NCI-H510A treated with DMSO at 0.1 percent for 48 hours (cell line): Measurements from ENCODE around the gene BECN2.

ENCODE experiments used
- DNase-seq: peaks from one replicate; lab custom pipeline; 2025; lab: John Stamatoyannopoulos, UW

The BECN2 gene, protein sequence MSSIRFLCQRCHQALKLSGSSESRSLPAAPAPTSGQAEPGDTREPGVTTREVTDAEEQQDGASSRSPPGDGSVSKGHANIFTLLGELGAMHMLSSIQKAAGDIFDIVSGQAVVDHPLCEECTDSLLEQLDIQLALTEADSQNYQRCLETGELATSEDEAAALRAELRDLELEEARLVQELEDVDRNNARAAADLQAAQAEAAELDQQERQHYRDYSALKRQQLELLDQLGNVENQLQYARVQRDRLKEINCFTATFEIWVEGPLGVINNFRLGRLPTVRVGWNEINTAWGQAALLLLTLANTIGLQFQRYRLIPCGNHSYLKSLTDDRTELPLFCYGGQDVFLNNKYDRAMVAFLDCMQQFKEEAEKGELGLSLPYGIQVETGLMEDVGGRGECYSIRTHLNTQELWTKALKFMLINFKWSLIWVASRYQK

DNA sequence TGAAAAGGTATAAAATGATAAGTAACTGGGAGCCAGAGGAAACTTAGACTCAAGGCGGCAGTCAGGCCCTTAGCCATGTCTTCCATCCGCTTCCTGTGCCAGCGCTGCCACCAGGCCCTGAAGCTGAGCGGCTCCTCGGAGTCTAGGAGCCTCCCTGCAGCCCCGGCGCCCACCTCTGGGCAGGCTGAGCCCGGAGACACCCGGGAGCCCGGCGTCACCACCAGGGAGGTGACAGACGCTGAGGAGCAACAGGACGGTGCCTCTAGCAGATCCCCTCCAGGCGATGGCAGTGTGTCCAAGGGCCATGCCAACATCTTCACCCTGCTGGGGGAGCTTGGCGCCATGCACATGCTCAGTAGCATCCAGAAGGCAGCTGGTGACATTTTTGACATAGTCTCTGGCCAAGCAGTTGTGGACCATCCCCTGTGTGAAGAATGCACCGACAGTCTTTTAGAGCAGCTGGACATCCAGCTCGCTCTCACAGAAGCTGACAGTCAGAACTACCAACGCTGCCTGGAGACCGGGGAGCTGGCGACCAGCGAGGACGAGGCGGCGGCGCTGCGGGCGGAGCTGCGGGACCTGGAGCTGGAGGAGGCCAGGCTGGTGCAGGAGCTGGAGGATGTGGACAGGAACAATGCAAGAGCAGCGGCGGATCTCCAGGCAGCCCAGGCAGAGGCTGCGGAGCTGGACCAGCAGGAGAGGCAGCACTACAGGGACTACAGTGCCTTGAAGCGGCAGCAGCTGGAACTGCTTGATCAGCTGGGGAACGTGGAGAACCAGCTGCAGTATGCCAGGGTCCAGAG is at the start of gene BECN2:
TSS of gene BECN2 (plus strand) at position 76 of the 803 bp plus-strand sequence. CDS start at position 76, 0 bp downstream.
- peak; percentile 29 for DNase-seq

DNA sequence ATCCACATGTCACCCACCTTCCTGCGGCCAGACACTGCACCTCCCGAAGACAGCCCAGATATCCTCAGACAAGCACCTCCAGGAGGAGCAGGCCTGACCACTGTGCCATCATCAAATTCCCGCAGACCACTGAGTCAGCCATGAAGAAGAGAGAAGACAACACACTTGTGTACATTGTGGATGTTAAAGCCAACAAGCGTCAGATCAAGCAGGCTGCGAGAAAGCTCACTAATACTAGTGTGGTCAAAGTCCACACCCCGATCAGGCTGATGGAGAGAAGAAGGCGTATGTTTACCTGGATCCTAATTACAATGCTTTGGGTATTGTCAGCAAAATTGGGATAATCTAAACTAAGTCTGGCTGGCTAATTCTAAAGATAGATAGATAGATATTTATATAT is 41.4 kb upstream of the BECN2 start:
- DNase-seq = no peak

DNA sequence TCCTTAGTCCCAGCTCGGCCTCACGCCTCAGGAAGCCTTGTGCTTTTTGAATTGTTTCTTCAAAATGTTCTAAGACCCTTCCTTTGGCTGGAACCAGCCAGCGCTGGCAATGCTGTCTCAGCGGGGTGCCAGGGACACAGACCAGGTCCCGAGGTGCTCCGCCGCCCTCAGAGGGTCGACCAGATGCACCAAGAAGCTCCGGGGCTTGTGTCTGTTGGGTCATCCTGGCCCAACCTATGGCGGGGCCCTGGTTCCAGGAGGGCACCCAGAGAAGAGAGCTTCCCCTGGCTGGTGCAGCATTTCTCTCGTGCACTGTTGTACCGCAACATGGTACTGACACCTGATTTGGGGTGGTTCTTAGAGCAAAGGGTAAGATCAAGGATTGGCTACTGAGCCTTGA is 40.1 kb upstream of the BECN2 start:
- DNase-seq = no peak

- DNase-seq = no peak
Observed at GRCh38 chr1:241918879-241919278, 38.7 kb upstream of the BECN2 start.

- DNase-seq = no peak
Observed at GRCh38 chr1:241924080-241924808, 33.3 kb upstream of the BECN2 start.

GRCh38 chr1:241926141-241926540 is 31.4 kb upstream of the BECN2 start:
- DNase-seq = no peak

GRCh38 chr1:241927321-241927720 is 30.2 kb upstream of the BECN2 start:
- DNase-seq = no peak

DNA sequence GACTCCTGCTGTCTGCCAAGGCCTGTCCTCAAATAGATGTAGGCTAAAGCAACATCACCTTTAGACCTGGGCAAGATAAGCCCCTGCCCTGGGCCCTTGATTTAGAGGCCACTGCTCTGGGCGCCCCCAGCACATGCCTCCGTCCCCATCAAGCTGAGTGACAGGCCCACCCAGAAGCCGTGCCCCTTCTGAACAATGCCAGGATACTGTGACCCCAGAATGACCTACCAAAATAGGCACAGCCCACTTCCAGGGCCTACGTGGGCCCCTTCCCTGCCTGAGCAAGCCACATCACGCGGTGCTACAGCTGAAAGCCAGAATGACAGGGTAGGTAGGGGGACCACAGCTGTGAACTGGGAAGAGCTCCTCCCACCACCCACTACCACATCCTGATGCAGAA is 24.7 kb upstream of the BECN2 start:
- DNase-seq = no peak

DNA sequence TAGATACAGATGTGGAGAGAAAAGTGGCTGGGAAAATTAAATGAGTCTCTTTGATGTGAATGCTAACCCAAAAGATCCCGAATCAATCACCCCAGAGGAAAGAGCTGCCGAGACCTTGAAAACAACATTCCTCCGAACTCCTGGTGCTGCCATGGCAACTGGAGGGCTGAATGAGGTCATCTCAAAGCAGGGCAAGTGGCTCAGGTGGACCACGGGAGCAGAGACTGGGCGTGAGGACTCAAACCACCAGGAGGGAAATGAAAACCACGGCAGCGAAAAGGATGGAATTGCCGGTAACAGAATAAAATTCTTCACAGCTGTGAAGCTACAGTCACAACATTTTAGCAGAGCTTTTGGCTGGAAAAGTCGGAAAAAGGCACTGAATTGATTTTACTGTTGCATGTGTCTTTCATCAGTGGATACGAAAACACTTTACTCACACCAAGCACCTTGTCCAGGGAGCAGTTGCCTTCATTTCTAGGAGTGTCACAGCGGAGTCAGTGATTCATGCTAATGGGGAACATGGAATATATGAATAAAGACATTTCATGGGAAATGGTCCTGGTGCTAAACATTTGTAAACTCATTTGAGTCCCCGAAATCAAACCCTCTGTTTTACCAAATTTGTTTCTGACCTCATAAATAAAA is 23.2 kb upstream of the BECN2 start:
- DNase-seq = no peak

GRCh38 chr1:241934866-241935265 is 22.7 kb upstream of the BECN2 start:
- no peak for DNase-seq

DNA sequence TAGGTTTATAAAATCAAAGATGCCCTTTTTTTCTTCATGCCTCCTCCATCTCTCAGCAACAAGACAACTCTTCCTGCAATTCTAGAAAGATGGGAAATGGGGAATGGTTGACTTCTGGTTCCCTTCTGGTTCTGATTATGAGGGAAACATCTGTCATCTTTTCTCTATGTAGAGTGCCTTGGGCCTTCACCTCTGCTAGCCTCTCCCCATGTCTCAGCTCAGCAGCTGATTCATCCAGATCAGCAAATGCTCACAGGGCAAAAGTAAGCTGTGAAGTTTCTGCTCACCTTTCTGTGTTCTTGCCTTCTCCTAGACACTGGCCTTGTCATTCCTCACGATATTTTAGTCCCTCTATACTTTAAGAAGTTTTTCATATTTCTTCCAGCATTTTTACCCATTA is 17.8 kb upstream of the BECN2 start:
- DNase-seq = no peak

DNA sequence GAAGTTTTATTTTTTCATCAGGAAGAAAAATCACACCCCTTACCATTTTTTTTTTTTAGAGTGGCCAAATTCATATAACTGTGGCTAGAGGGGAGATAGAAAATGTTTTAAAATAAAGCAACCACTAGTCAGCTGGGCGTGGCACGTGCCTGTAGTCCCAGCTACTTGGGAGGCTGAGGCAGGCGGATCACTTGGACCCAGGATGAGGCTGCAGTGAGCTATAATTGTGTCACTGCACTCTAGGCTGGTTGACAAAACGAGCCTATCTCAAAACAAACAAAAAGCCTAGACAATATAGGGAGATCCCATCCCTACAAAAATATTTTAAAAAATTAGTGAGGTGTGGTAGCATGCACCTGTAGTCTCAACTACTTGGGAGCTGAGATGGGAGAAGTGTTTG is 14.8 kb upstream of the BECN2 start:
- DNase-seq = no peak

- no peak for DNase-seq
Observed at GRCh38 chr1:241944300-241944699, 13.3 kb upstream of the BECN2 start.

GRCh38 chr1:241947354-241947753 is 10.2 kb upstream of the BECN2 start:
- no peak for DNase-seq

DNA sequence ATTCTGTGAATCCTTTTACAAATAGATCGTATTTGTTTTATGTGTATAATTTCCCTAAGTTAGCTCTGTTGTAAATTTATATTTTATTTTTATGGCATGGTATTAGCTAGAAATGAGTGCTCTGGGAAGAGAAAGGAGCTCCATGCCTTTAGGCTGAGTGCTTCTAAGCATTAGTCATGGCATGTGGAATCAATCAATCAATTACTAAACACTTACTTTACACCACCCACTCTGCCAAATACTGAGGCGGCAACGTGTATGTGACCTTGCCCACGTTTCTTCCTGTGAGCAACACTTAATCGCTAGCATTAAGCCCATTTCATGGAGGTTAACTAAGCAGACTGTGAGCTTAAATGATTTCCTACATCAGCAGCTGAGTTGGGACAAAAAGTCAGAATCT is 7.2 kb upstream of the BECN2 start:
- no peak for DNase-seq

DNA sequence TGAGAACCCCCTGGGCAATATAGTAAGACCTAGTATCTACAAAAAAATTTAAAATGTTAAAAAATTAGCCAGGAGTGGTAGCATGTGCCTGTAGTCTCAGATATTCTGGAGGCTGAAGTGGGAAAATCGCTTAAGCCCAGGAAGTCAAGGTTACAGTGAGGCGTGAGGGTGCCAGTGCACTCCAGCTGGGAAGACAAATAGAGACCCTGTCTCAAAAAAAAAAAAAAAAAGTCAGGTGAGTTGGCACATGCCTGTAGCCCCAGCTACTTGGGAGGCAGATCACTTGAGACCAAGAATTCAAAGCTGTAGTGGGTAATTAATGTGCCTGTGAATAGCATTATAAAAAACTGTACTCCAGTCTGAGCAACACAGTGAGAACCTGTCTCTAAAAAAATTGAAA is 4.6 kb downstream of the BECN2 start:
- DNase-seq = no peak

DNA sequence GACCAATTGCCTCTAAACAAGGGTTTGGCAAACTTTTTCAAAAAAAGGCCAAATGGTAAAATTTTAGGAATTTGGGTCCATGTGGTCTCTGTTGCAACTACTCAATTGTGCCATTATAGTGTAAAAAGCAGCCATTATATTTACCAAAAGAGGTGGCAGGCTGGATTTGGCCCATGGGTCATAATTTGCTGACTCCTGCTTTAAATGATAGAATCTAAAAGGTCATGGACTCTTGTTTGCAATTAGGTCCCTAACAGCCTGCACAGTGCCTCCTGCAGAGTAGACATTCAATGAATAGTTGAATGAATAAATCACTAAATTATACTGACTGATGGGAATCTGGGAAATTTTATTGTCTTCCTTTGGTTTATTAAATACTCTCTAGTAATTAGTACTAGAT is 6.2 kb downstream of the BECN2 start:
- no peak for DNase-seq

GRCh38 chr1:241964550-241965282 is 7.1 kb downstream of the BECN2 start:
- no peak for DNase-seq

GRCh38 chr1:241968611-241969010 is 11.0 kb downstream of the BECN2 start:
- no peak for DNase-seq

- no peak for DNase-seq
Observed at GRCh38 chr1:241972703-241973369, 15.3 kb downstream of the BECN2 start.

- DNase-seq = no peak
Observed at GRCh38 chr1:241976229-241976628, 18.7 kb downstream of the BECN2 start.
